GM12878 (cell line): ENCODE data around the gene FLT4. TPM values are rescaled to one million over a fixed set of nuclear protein-coding genes. Genes with fewer than 3 reads are reported as not detected.

Experiments used
- ATAC-seq: fragments of 200-7000 bp; cut with Tn5 transposase; 3 replicates; pipeline ENCODE4 v1.9.1; 2020; ENCODE audit warnings: mild to moderate bottlenecking, moderate library complexity
- BruUV-seq: library from RNA; stranded (reverse); fragments of 400-500 nt; replicated peaks from 2 replicates; lab custom pipeline; 2021; lab: Mats Ljungman, UMichigan
- CTCF ChIA-PET: fragments of 300-600 bp; sonication (Branson Sonifier 250); formaldehyde crosslinking; extraction: SDS; loops from one replicate; lab custom pipeline; 2021; ENCODE audit warnings: inconsistent platforms; lab: Yijun Ruan, JAX
- POLR2A ChIA-PET: fragments of 350-600 bp; formaldehyde crosslinking; extraction: SDS; loops from one replicate; lab custom pipeline; 2021; ENCODE audit warnings: inconsistent platforms; lab: Charles Lee
- RAD21 ChIA-PET: fragments of 300-600 bp; sonication (Branson Sonifier 250); formaldehyde crosslinking; loops from one replicate; lab custom pipeline; 2023; ENCODE audit warnings: antibody characterized with exemption; ENCODE audit not compliant: unreplicated experiment; lab: Charles Lee
- SMC1A ChIA-PET: fragments of 300-600 bp; sonication (Branson Sonifier 250); formaldehyde crosslinking; loops from one replicate; lab custom pipeline; 2023; ENCODE audit not compliant: unreplicated experiment, uncharacterized antibody; lab: Charles Lee
- DNase-seq: peaks from one replicate; pipeline ENCODE4 v3.0.0-alpha.2; 2011; ENCODE audit warnings: low read depth, low spot score
- FAIRE-seq: peaks from 3 replicates; lab custom pipeline; 2011; peaks lifted over from hg19 to GRCh38; lab: Jason Lieb, UNC
- H2AFZ ChIP-seq: 2 replicates; pipeline ENCODE4 v1.6.0; 2011; ENCODE audit warnings: low read depth, low read length, control low read depth; ENCODE audit not compliant: control insufficient read depth
- H3K27ac ChIP-seq: 2 replicates; pipeline ENCODE4 v1.5.1; 2011; ENCODE audit warnings: control low read depth; ENCODE audit not compliant: control insufficient read depth, insufficient read depth
- H3K27me3 ChIP-seq, 2 experiments: replicated peaks in 1 of 2; 2 replicates each; pipeline versions ENCODE4 v1.6.0 to v1.6.1; 2011; ENCODE audit warnings: low read length in 1 of 2; ENCODE audit not compliant: control insufficient read depth in 2 of 2, insufficient read depth in 2 of 2
- H3K36me3 ChIP-seq, 2 experiments: 2 replicates each; pipeline ENCODE4 v1.5.1; 2011; ENCODE audit warnings: low read length in 1 of 2; ENCODE audit not compliant: control insufficient read depth in 2 of 2, insufficient read depth in 2 of 2
- H3K4me1 ChIP-seq: 2 replicates; pipeline ENCODE4 v1.6.1; 2011; ENCODE audit warnings: mild to moderate bottlenecking, low read length, moderate library complexity, mixed read lengths; ENCODE audit not compliant: control insufficient read depth, insufficient read depth
- H3K4me2 ChIP-seq: 2 replicates; pipeline ENCODE4 v1.6.0; 2011; ENCODE audit warnings: control low read depth; ENCODE audit not compliant: control insufficient read depth, insufficient read depth
- H3K4me3 ChIP-seq: fragments of 200-600 bp; sonication (generic); 2 replicates; pipeline ENCODE4 v1.5.1; 2016
- H3K79me2 ChIP-seq: 2 replicates; pipeline ENCODE4 v1.6.0; 2011; ENCODE audit warnings: low read length; ENCODE audit not compliant: control insufficient read depth, insufficient read depth
- H3K9ac ChIP-seq: 2 replicates; pipeline ENCODE4 v1.8.0; 2011; ENCODE audit warnings: low read length, control low read depth, mixed read lengths; ENCODE audit not compliant: control insufficient read depth, insufficient read depth
- H3K9me3 ChIP-seq: replicated peaks from 3 replicates; pipeline ENCODE4 v1.5.1; 2011; ENCODE audit warnings: mild to moderate bottlenecking, low read length; ENCODE audit not compliant: control insufficient read depth, insufficient read depth
- H4K20me1 ChIP-seq: 2 replicates; pipeline ENCODE4 v1.6.0; 2011; ENCODE audit not compliant: control insufficient read depth, insufficient read depth
- CBFB ChIP-seq: IDR thresholded peaks from 2 replicates; pipeline ENCODE4 v1.6.1; 2016; ENCODE audit warnings: antibody characterized with exemption, low read depth
- CBX3 ChIP-seq: fragments of 200-600 bp; sonication (generic); IDR thresholded peaks from 2 replicates; pipeline ENCODE4 v1.6.1; 2016; ENCODE audit warnings: low read depth, borderline replicate concordance
- CHD4 ChIP-seq: fragments of 200-600 bp; sonication (generic); IDR thresholded peaks from 2 replicates; pipeline ENCODE4 v1.6.1; 2016; ENCODE audit warnings: mild to moderate bottlenecking
- EZH2 ChIP-seq: IDR thresholded peaks from 2 replicates; pipeline ENCODE4 v1.6.1; 2012; ENCODE audit warnings: low read depth, mild to moderate bottlenecking, control low read depth, inconsistent platforms, low read length, borderline replicate concordance; ENCODE audit not compliant: control insufficient read depth
- IRF3 ChIP-seq: fragments of 450-650 bp; IDR thresholded peaks from 2 replicates; pipeline ENCODE4 v1.6.1; 2014; ENCODE audit warnings: mild to moderate bottlenecking
- IRF5 ChIP-seq: fragments of 450-650 bp; IDR thresholded peaks from 2 replicates; pipeline ENCODE4 v1.6.1; 2017; ENCODE audit warnings: borderline replicate concordance
- KLF5 ChIP-seq: fragments of 450-650 bp; IDR thresholded peaks from 2 replicates; pipeline ENCODE4 v1.6.1; 2014; ENCODE audit warnings: mild to moderate bottlenecking; ENCODE audit not compliant: partially characterized antibody
- MXI1 ChIP-seq: fragments of 150-350 bp; IDR thresholded peaks from 2 replicates; pipeline ENCODE4 v1.6.1; 2011; ENCODE audit warnings: low read depth, mild to moderate bottlenecking, inconsistent platforms, low read length, improper control_type of control experiment
- PML ChIP-seq: IDR thresholded peaks from 2 replicates; pipeline ENCODE4 v1.6.1; 2012; ENCODE audit warnings: low read length, inconsistent platforms
- RELA ChIP-seq: fragments of 450-650 bp; IDR thresholded peaks from 2 replicates; pipeline ENCODE4 v1.8.0; 2014; ENCODE audit warnings: borderline replicate concordance; ENCODE audit not compliant: partially characterized antibody
- RELB ChIP-seq: fragments of 450-650 bp; IDR thresholded peaks from 2 replicates; pipeline ENCODE4 v1.6.1; 2017; ENCODE audit warnings: low read depth, mild to moderate bottlenecking, moderate library complexity
- SIX5 ChIP-seq: IDR thresholded peaks from 2 replicates; pipeline ENCODE4 v1.6.1; 2011; ENCODE audit warnings: mild to moderate bottlenecking, low read depth, low read length, moderate library complexity; ENCODE audit not compliant: severe bottlenecking
- SREBF2 ChIP-seq: IDR thresholded peaks from 2 replicates; pipeline ENCODE4 v1.6.1; 2012; ENCODE audit warnings: mild to moderate bottlenecking, low read length
- ZBED1 ChIP-seq: IDR thresholded peaks from 2 replicates; pipeline ENCODE4 v1.6.1; 2016; ENCODE audit warnings: borderline replicate concordance
- WGBS: methylation state at CpG from one replicate; pipeline ENCODE4 v1.1.6; 2016; ENCODE audit warnings: low lambda C conversion rate; ENCODE audit not compliant: insufficient replicate concordance, insufficient coverage; ENCODE audit errors: missing lambda C conversion rate; 5-methylcytosine and 5-hydroxymethylcytosine counted together
- in situ Hi-C: fragments of 300-500 bp; cut with MboI; formaldehyde crosslinking; loops from 9 replicates; pipeline ENCODE4 v1.14.3; 2018; ENCODE audit warnings: mixed read lengths
- intact Hi-C: fragments of 100-400 bp; cut with micrococcal nuclease; formaldehyde crosslinking; loops from one replicate; pipeline ENCODE4 v1.14.2; 2022; ENCODE audit not compliant: unreplicated experiment
- polyA plus RNA-seq, 11 experiments: library from polyadenylated mRNA; depleted of rRNA in 4 of 11; unstranded in 6 of 11; stranded (reverse) in 5 of 11; fragments of >200 nt; fragmentation: Nextera tagmentation in 4 of 11; fragmentation: Illumina TruSeq in 1 of 11; extraction: Ambion mirVana in 4 of 11; extraction: Trizol in 1 of 11; gene quantifications; 1 replicate in 1 of 11; 2 replicates in 10 of 11; pipeline versions ENCODE4 v1.2.1 to v1.2.3, GENCODE V29; 2011 to 2016; ENCODE audit warnings: inconsistent platforms in 2 of 11, missing spikeins in 2 of 11, low read depth in 1 of 11
- total RNA-seq, 4 experiments: library from RNA; depleted of rRNA in 3 of 4; stranded (reverse); fragments of >200 nt in 3 of 4; fragmentation: Illumina TruSeq in 1 of 4; extraction: Trizol in 1 of 4; gene quantifications; 2 replicates each; pipeline versions ENCODE4 v1.2.1 to v1.2.3, GENCODE V29; 2013 to 2021
- TF ChIP-seq, protein P1 (sequence below), 3 experiments: IDR thresholded peaks in 2 of 3; conservative IDR thresholded peaks in 1 of 3; 2 replicates each; pipeline ENCODE4 v1.5.1; 2011; ENCODE audit warnings: low read depth in 3 of 3, low read length in 3 of 3, mild to moderate bottlenecking in 3 of 3, control low read depth in 2 of 3, moderate library complexity in 2 of 3, inconsistent platforms in 1 of 3, mixed read lengths in 1 of 3; ENCODE audit not compliant: control insufficient read depth in 2 of 3, insufficient read depth in 1 of 3; ENCODE audit errors: extremely low read depth in 1 of 3
- TF ChIP-seq, protein P2 (sequence below): fragments of 450-650 bp; IDR thresholded peaks from 2 replicates; pipeline ENCODE4 v1.6.1; 2016; ENCODE audit warnings: mild to moderate bottlenecking

The FLT4 gene
- total and polyA plus RNA-seq, 10 of the 15 experiments (the other 5 are each of a cell fraction or from before 2014, with no cell fraction given) = 0.18 TPM; not detected in 9

DNA sequence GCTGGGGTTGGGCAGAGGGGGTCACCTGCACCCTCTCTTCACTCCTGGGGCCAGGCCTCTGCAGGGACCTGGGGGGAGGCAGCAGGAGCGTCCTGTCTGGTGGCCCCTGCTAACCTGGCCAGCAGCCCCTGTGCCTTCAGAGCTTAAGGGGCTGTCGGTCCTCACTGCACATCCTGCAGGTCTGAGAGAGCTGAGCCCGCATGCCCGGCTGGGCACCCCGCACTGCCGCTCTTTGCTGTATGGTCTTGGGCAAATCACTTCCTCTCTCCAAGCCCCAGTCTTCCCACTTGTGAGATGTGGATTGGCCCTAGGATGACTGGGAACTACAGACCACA is 7.9 kb downstream of the FLT4 start:
- Histone ChIP-seq H3K4me1 (no peaks in the 10 kb centered on the region), H4K20me1 (no peaks in the 10 kb centered on the region), H3K27me3 (peaks cover 0 to under 1% of the 10 kb centered on the region in 2 experiments; a peak in 1 of 4 replicates), H3K4me2 (no peak overlapping the region), H3K4me3 (no peak overlapping the region), H3K27ac (no peak overlapping the region), H3K9ac (no peak overlapping the region), H3K79me2 (no peaks in the 10 kb centered on the region), H3K36me3 (no peaks in the 10 kb centered on the region), H2AFZ (no peak overlapping the region), H3K9me3 (no peaks in the 10 kb centered on the region)
- ChIA-PET CTCF (interaction anchor here (1.0 kb wide), 1 partner anchor 36 kb away, joined by 3 read pairs; no protein-coding TSS in a partner anchor), RAD21 (no interaction called here), SMC1A (no interaction called here), POLR2A (no interaction called here)
- intact Hi-C loops = no loop called here
- ATAC-seq (no peak), FAIRE-seq (no peak), DNase-seq (no peak)
- BruUV-seq = no TSS peak
- WGBS = 76% methylated on average over 6 of the region's 6 CpGs
- in situ Hi-C loops = no loop called here
- no peak for TF ChIP-seq SREBF2
- TF ChIP-seq CBX3 = no peak
- TF ChIP-seq IRF5 = no peak
- no peak for TF ChIP-seq SIX5
- TF ChIP-seq MXI1 = no peak
- TF ChIP-seq RELB = no peak
- TF ChIP-seq RELA = no peak
- TF ChIP-seq, protein P1, sequence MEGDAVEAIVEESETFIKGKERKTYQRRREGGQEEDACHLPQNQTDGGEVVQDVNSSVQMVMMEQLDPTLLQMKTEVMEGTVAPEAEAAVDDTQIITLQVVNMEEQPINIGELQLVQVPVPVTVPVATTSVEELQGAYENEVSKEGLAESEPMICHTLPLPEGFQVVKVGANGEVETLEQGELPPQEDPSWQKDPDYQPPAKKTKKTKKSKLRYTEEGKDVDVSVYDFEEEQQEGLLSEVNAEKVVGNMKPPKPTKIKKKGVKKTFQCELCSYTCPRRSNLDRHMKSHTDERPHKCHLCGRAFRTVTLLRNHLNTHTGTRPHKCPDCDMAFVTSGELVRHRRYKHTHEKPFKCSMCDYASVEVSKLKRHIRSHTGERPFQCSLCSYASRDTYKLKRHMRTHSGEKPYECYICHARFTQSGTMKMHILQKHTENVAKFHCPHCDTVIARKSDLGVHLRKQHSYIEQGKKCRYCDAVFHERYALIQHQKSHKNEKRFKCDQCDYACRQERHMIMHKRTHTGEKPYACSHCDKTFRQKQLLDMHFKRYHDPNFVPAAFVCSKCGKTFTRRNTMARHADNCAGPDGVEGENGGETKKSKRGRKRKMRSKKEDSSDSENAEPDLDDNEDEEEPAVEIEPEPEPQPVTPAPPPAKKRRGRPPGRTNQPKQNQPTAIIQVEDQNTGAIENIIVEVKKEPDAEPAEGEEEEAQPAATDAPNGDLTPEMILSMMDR (IDR thresholded peaks at IDR 0.05 in 2 of 3, conservative IDR thresholded peaks at IDR 0.05 in 1 of 3; ENCODE audit: control insufficient read depth in 2 of 3, extremely low read depth in 1 of 3, insufficient read depth in 1 of 3, low read depth in 3 of 3, low read length in 3 of 3) = no peak
- TF ChIP-seq PML = no peak
- TF ChIP-seq, protein P2, sequence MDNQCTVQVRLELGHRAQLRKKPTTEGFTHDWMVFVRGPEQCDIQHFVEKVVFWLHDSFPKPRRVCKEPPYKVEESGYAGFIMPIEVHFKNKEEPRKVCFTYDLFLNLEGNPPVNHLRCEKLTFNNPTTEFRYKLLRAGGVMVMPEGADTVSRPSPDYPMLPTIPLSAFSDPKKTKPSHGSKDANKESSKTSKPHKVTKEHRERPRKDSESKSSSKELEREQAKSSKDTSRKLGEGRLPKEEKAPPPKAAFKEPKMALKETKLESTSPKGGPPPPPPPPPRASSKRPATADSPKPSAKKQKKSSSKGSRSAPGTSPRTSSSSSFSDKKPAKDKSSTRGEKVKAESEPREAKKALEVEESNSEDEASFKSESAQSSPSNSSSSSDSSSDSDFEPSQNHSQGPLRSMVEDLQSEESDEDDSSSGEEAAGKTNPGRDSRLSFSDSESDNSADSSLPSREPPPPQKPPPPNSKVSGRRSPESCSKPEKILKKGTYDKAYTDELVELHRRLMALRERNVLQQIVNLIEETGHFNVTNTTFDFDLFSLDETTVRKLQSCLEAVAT = no peak
- TF ChIP-seq EZH2 = no peak
- no peak for TF ChIP-seq ZBED1
- TF ChIP-seq KLF5 = no peak
- no peak for TF ChIP-seq IRF3
- TF ChIP-seq CBFB = no peak
- TF ChIP-seq CHD4 = no peak
